NCI-H128 (cell line): ENCODE data around the gene ARRB1.
"Not testable (repeated sequence)": the region's sequence is repeated elsewhere in the genome, so short reads cannot be mapped to it uniquely, and the experiment has no call there.

ENCODE experiments used
- DNase-seq: peaks from one replicate; lab custom pipeline; 2025; ENCODE audit not compliant: unreplicated experiment; lab: John Stamatoyannopoulos, UW

ARRB1 gene

GRCh38 chr11:75344186-75344585 is 7.3 kb downstream of the ARRB1 start:
- no peak for DNase-seq

- no peak for DNase-seq
Measured at GRCh38 chr11:75342966-75343870, 8.2 kb downstream of the ARRB1 start.

GRCh38 chr11:75342231-75342918 is 9.1 kb downstream of the ARRB1 start:
- DNase-seq: no peak

GRCh38 chr11:75341612-75342011 is 9.8 kb downstream of the ARRB1 start:
- no peak for DNase-seq

- DNase-seq: no peak
Measured at GRCh38 chr11:75339685-75340409, 11.6 kb downstream of the ARRB1 start.

GRCh38 chr11:75338516-75339208 is 12.8 kb downstream of the ARRB1 start:
- DNase-seq: no peak

- DNase-seq: no peak
Measured at GRCh38 chr11:75337195-75337654, 14.2 kb downstream of the ARRB1 start.

GRCh38 chr11:75334976-75335375 is 16.5 kb downstream of the ARRB1 start:
- no peak for DNase-seq

- no peak for DNase-seq
Measured at GRCh38 chr11:75334402-75334891, 17.0 kb downstream of the ARRB1 start.

GRCh38 chr11:75333807-75334140 is 17.7 kb downstream of the ARRB1 start:
- DNase-seq: no peak

- no peak for DNase-seq
Measured at GRCh38 chr11:75333022-75333806, 18.2 kb downstream of the ARRB1 start.

- not testable (repeated sequence) for DNase-seq
Measured at GRCh38 chr11:75331761-75332160, 19.7 kb downstream of the ARRB1 start.

- DNase-seq: not testable (repeated sequence)
Measured at GRCh38 chr11:75331304-75331703, 20.2 kb downstream of the ARRB1 start.

GRCh38 chr11:75330886-75331285 is 20.6 kb downstream of the ARRB1 start:
- DNase-seq: not testable (repeated sequence)

- no peak for DNase-seq
Measured at GRCh38 chr11:75330291-75330690, 21.2 kb downstream of the ARRB1 start.

GRCh38 chr11:75328426-75329277 is 22.8 kb downstream of the ARRB1 start:
- peak; percentile 32 for DNase-seq

GRCh38 chr11:75326439-75326810 is 25.0 kb downstream of the ARRB1 start:
- DNase-seq: no peak

GRCh38 chr11:75325713-75326438 is 25.6 kb downstream of the ARRB1 start:
- no peak for DNase-seq
